Glutamatergic neuron (in vitro differentiated cells): Measurements from ENCODE around the gene ITGA2B. TPM values are rescaled to one million over a fixed set of nuclear protein-coding genes. Genes with fewer than 3 reads are reported as not detected.

Experiments
- DNase-seq: peaks from one replicate; pipeline ENCODE4 v3.0.0; 2022
- H3K27ac Mint-ChIP-seq: one replicate; pipeline ENCODE4 v1.8.0; 2020; ENCODE audit warnings: mild to moderate bottlenecking, mixed read lengths, inconsistent platforms; ENCODE audit not compliant: unreplicated experiment
- H3K27me3 Mint-ChIP-seq: one replicate; pipeline ENCODE4 v1.8.0; 2020; ENCODE audit warnings: mild to moderate bottlenecking, moderate library complexity, mixed read lengths, inconsistent platforms; ENCODE audit not compliant: unreplicated experiment
- H3K36me3 Mint-ChIP-seq: one replicate; pipeline ENCODE4 v1.8.0; 2020; ENCODE audit warnings: mild to moderate bottlenecking, mixed read lengths, inconsistent platforms; ENCODE audit not compliant: unreplicated experiment
- H3K4me1 Mint-ChIP-seq: one replicate; pipeline ENCODE4 v1.8.0; 2020; ENCODE audit warnings: mild to moderate bottlenecking, low read depth, mixed read lengths, inconsistent platforms; ENCODE audit not compliant: unreplicated experiment
- H3K4me3 Mint-ChIP-seq: one replicate; pipeline ENCODE4 v1.8.0; 2020; ENCODE audit warnings: mild to moderate bottlenecking, mixed read lengths, inconsistent platforms; ENCODE audit not compliant: unreplicated experiment
- H3K9me3 Mint-ChIP-seq: one replicate; pipeline ENCODE4 v1.8.0; 2020; ENCODE audit warnings: mild to moderate bottlenecking, moderate library complexity, mixed read lengths, inconsistent platforms; ENCODE audit not compliant: unreplicated experiment
- total RNA-seq: library from RNA; stranded (reverse); fragmentation: NEBNext Ultra II Directional; extraction: Animal tissue kit (Norgen Biotek cat#: 25700); gene quantifications from one replicate; pipeline ENCODE4 v1.2.1, GENCODE V29; 2021; ENCODE audit not compliant: unreplicated experiment
- TF ChIP-seq, protein P1 (sequence below): fragments of 200-600 bp; sonication (generic); IDR thresholded peaks from one replicate; pipeline ENCODE4 v1.5.0; 2021; ENCODE audit not compliant: partially characterized antibody, unreplicated experiment

The ITGA2B gene
- total RNA-seq, 1 donor from 2014 or later, result 7.1 TPM

- no peaks in the 10 kb centered on the region for H3K4me1 Mint-ChIP-seq
- peaks cover 10% of the 10 kb centered on the region for H3K27me3 Mint-ChIP-seq
- TF ChIP-seq, protein P1, sequence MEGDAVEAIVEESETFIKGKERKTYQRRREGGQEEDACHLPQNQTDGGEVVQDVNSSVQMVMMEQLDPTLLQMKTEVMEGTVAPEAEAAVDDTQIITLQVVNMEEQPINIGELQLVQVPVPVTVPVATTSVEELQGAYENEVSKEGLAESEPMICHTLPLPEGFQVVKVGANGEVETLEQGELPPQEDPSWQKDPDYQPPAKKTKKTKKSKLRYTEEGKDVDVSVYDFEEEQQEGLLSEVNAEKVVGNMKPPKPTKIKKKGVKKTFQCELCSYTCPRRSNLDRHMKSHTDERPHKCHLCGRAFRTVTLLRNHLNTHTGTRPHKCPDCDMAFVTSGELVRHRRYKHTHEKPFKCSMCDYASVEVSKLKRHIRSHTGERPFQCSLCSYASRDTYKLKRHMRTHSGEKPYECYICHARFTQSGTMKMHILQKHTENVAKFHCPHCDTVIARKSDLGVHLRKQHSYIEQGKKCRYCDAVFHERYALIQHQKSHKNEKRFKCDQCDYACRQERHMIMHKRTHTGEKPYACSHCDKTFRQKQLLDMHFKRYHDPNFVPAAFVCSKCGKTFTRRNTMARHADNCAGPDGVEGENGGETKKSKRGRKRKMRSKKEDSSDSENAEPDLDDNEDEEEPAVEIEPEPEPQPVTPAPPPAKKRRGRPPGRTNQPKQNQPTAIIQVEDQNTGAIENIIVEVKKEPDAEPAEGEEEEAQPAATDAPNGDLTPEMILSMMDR, result no peak
- H3K36me3 Mint-ChIP-seq, result no peaks in the 10 kb centered on the region
- H3K4me3 Mint-ChIP-seq, result no peak overlapping the region
- H3K27ac Mint-ChIP-seq, result no peak overlapping the region
- H3K9me3 Mint-ChIP-seq, result peaks cover 2% of the 10 kb centered on the region
- DNase-seq, result no peak
Measured at GRCh38 chr17:44381810-44382305, 7.6 kb downstream of the ITGA2B start.

DNA sequence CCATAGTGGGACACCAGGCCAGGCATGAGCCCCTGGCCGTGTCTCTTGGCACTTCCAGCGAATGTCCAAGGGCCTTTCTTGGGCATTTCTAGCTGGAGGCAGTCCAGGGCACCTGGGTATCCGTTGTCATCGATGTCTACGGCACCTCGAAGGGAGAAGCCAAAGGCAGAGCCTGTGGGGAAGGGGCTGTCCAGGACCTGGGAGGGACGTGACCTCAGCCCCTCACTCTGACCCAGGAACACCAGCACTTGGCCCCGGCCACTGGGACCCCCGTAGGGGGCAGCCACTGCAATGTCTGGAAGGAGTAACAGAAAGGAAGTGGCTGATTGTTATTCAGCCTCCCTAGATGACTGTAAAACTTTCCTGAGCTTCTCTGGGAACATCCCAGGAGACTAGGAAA lies 8.7 kb downstream of the ITGA2B start:
- H3K27me3 Mint-ChIP-seq, result peaks cover 5% of the 10 kb centered on the region
- no peaks in the 10 kb centered on the region for H3K4me1 Mint-ChIP-seq
- H3K36me3 Mint-ChIP-seq, result no peaks in the 10 kb centered on the region
- no peak overlapping the region for H3K27ac Mint-ChIP-seq
- no peak overlapping the region for H3K4me3 Mint-ChIP-seq
- TF ChIP-seq, protein P1, result no peak
- peaks cover 3% of the 10 kb centered on the region for H3K9me3 Mint-ChIP-seq
- DNase-seq, result no peak

DNA sequence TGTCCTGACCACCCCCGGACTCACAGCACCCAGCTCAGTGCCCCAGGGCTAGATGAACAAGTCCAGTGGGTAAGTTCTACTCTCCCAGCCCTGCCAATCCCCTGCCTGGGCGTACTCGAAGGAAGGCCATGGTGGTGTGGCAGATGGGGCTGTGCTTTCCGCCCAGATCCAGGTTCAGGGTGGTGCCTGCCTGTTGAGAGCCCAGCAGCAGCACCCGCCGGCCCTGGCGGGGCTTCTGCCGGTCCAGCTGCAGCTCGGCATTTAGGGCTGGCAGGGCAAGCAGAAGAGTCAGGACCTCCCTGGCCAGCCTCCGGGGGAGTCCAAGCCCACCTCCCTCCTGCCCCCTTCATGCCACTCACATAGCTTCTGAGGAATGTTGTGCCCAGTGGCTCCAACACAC lies 9.6 kb downstream of the ITGA2B start:
- Mint-ChIP-seq H3K9me3 (peaks cover 3% of the 10 kb centered on the region), H3K27me3 (peaks cover 5% of the 10 kb centered on the region), H3K36me3 (no peaks in the 10 kb centered on the region), H3K4me1 (no peaks in the 10 kb centered on the region), H3K4me3 (no peak overlapping the region), H3K27ac (no peak overlapping the region)
- no peak for DNase-seq
- TF ChIP-seq, protein P1, result no peak

GRCh38 chr17:44378171-44378705 lies 11.2 kb downstream of the ITGA2B start:
- no peak overlapping the region for H3K27ac Mint-ChIP-seq
- peaks cover 5% of the 10 kb centered on the region for H3K27me3 Mint-ChIP-seq
- TF ChIP-seq, protein P1, result no peak
- H3K36me3 Mint-ChIP-seq, result no peaks in the 10 kb centered on the region
- no peak overlapping the region for H3K4me3 Mint-ChIP-seq
- no peak for DNase-seq
- H3K4me1 Mint-ChIP-seq, result no peaks in the 10 kb centered on the region
- H3K9me3 Mint-ChIP-seq, result peaks cover 2% of the 10 kb centered on the region

DNA sequence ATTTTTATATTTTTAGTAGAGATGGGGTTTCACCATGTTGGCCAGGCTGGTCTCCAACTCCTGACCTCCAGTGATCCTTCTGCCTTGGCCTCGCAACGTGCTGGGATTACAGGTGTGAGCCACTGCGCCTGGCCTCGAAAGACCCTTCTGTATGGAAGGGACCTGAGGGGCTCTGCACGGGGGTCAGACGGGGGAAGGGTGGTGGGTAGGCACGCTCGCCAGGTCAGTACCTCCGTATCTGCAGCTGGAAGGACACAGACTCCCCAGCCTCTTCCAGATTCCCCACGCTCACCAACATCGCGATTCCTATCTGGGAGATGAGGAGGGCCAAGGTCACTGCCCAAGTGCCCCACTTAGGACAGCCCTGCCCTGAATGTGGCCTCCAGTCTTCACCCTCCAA lies 12.7 kb downstream of the ITGA2B start:
- TF ChIP-seq, protein P1, result no peak
- DNase-seq, result no peak
- Mint-ChIP-seq H3K9me3 (peaks cover 2% of the 10 kb centered on the region), H3K27me3 (peaks cover 3% of the 10 kb centered on the region), H3K36me3 (no peaks in the 10 kb centered on the region), H3K4me1 (no peaks in the 10 kb centered on the region), H3K4me3 (no peak overlapping the region), H3K27ac (no peak overlapping the region)
